ENCODE results near the gene SHOC1.
A peak's percentile ranks its signal among the peaks of the same experiment; 100 is the strongest.
"Not testable (repeated sequence)": the region's sequence is repeated elsewhere in the genome, so short reads cannot be mapped to it uniquely, and the experiment has no call there.

SHOC1 gene
- 0 reads per million in 2 donors for total RNA-seq

DNA sequence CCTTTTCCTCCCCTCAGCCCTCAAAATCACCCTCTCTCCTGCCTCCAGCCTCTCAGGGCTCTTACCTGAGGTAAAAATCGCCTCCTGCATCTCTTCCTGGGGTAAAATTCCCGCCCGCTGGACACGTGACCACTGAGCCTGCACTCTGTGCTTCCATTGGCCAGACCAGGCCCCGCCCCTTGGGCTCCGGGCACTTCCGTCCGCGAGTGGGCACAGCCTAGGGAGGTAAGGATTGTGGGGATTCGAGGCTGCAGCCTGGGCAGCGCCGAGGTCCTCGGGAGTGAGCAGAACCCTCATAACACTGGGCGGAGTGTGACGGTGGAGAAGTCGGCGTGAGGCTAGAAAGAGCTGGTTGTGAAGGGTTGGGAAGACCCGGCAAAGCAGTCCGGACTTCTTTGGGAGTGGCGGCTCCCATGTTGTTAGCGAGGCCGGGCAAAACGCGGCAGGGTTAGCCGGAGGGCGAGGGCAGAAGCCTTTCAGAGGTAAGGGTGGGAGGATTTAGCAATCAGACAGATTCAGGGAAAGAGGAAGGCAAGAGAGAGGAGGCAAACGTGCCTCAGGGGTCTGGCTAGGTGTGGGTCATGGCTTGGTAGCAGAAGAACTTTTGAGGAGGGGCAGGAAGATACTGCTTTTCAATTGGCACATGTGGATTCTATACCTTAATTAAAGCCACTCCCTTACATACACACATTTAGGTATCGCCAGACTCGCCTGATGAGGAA lies at the start of gene SHOC1:
Gene SHOC1, minus strand, starts transcription at position 103 of the 722 bp plus-strand sequence. CDS start 3,519 bp downstream, outside the sequence.
- DNase-seq = no peak

DNA sequence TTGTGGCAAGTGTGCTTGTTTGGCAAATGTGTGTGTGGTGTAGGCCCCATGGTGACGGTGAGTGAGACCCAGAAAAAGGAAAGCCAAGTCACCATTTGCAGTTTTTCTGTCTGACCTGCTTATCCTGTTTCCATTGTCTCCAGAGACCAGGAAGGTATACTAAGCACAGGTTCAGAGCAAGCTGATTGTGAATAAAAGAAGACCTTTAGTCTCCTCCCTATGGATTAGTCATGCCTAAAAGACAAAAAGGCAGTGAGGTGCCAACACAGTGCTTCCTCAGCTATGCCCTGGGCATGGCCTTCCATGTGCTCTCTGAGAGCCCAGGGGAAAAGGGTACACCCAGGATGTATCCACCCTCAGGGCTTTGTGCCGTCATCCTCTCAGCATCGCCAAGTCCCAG lies 49.2 kb upstream of the SHOC1 start:
- DNase-seq = no peak

DNA sequence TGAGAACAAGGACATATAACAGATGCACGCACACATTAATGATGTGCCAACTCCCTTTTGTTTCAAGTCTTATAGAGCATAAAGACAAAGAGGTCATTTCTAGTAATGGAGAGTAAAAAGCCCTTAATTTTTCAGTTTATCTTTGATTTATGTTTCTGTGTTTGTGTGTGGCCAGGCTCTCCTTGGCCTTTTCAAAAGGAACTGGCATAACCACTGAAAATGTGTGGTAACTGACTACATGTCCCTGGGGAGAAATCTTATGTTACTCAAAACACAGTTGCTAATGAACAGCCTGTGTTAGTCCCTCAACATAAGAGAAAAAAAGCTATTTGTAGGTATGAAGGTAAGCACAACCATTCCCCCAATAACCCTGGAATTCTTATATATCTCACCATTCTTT lies 47.6 kb upstream of the SHOC1 start:
- DNase-seq = no peak

DNA sequence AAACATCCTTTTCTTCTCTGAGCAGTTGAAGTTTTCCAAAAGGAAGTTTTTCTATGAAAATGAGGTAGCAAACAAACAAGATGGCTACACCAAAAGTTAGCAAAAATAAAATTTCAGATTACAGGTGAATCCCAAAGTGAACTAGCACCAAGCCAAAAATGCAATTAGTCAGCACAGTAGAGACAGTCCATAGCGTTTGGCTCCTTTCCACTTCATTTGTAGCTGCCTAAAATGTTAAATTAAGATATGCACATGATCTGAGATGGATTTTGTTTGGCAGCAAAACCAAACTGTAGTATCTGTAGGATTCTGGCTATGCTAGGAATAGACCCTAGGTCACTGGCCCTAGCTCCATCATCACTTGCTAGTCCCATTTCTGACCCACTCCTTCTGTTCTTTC lies 45.7 kb upstream of the SHOC1 start:
- DNase-seq = no peak

DNA sequence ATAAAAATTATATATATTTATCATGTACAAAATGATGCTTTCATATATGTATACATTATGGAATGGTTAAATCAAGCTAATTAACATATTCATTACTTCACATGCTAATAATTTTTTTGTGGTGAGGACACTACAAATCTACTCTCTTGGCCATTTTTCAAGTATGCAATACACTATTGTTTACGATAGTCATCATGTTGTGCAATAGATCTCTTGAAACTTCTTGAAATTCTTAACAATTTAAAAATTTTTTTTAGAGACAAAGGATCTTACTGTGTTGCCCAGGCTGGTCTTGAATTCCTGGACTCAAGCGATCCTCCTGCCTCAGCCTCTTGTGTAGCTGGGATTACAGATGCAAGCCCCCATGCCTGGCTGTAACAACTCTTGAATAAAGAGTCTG lies 45.2 kb upstream of the SHOC1 start:
- DNase-seq = no peak

DNA sequence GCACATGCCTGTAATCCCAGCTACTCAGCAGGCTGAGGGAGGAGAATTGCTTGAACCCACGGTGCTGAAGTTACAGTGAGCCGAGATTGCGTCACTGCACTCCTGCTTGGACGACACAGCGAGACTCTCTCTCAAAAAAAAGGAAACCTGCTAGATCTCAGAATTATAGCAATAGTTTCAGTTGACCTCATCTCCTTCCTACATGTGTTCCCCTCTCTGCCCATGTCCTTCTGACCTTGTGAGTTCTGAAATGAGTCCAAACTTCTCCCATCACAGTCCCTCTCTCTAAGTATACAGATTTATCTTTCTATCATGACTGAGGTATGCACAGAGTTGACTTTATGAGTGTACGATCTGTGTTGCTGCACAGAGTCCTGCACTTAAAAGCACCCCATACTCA lies 44.6 kb upstream of the SHOC1 start:
- peak in 1 of 5 experiments; percentile 22 for DNase-seq

DNA sequence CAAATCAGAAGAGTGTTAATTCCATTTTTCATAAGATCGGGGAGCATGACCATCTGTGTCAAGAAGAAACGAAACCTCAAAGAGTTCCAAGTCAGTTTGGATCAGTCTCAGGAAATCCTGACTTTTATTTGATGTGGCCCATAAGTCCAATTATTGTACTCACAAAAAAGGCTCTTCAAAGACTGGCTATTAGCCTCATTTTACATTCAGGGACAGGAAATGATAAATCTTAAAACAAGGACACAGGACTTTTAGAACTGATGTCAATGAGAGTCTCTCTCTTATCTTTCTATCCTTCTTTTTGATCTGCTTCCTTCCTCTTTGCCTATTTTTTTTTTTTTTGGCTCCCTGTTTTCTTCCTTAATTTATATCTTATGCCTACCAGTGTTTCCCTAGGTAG lies 43.7 kb upstream of the SHOC1 start:
- no peak for DNase-seq

DNA sequence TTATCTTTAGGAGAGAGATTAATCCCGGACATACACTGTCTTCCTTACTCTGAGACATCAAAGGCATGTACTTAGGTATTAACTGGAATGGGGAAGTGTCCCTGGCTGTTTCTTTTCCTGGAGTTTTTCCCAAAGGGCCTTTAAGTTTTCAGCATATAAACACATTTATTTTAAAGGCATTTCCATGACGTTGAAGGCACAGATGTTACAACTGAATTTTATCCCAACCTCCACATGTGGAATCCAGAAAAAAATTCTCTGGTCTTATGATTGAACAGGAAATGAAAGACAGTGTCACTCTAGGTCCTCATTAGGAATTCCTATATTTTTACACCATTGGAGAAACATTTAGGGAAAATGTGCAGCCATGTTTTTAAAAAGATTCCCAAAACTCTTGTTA lies 41.6 kb upstream of the SHOC1 start:
- DNase-seq = no peak

DNA sequence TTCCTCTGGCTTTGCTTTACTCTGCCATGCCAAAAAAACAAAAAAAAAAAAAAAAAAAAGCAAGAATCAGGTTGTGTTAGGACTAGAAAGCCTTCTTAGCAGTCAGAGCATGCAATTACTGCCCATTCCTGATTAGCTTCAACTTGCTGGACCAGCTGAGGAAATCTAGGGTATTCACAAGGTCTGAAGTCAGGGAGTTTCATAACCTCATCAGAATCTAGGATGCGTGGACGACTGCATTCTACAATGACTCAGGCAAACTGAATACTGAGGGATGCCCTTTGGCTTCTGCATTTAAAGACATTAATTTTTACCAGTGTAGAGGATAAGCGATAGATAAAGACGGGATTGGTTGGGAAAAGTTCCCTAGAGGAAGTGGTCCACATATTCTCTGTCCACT lies 39.2 kb upstream of the SHOC1 start:
- DNase-seq = no peak

DNA sequence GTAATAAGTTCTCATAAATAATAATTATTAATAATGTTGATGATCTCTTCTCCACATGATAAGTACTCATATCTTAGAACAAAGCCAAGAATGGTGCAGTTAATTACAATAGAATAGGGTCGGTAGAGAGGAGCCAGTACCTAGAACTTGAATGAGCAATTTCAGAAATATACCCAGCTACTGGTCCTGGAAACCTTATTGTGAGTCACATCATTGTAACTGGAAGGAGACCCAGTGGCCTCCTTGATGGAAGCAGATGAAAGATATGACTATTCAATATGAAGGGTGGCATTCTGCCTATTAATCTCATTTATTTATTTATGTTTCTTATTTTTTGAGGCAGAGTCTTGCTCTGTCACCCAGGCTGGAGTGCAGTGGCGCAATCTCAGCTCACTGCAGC lies 37.7 kb upstream of the SHOC1 start:
- no peak for DNase-seq

DNA sequence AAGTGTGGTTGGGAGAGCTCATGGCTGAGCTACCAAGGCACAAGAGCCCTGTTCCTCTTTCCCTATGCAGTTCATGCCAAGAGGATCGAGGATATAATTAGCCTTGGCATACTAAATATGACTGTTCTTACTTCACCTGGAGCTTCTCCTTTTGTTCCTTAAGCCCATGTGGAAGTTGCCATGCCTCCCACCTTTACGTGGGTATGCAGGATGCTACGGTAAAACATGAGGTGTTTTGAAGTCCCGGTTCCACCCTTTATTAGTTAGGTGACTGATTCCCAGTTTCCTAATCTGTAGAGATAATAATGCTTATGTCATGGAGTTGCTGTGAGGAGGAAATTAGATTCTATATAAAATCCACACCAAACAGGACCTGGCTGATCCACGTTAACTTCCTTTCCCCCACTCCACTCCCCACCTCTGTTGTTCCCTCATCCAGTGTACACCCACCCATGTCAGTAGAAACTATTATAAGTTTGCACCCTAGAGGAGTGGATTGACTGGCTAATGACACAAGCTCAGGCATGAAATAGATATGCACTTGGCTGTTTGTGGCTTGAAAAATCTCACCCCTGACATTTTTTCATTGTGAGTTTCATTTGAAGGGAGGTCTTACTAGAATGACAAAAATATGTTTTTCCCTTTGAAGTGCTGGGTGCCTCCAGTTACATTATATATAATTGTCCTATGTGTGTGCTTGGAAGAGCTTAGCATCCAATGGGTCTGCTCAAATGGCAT lies 36.8 kb upstream of the SHOC1 start:
- DNase-seq = no peak

DNA sequence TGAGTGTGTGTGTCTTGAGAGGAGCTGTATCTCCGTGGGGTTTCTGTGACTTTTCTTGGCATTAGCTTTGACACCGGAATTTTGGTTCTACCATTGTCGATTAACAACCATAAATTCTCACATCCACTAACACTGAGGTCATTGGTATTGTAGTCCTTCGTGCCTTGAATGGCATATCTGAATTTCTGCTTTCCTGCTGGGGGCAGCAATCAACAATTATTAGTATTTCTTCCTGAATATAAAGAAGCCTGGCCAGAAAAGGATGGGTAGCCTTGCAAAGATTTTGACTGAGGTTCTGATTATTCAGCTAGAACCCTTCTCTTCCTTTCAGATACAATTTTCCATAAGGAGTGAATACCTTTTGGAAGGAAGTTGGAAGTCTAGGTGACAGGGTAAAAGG lies 33.5 kb upstream of the SHOC1 start:
- peak in 1 of 5 experiments; percentile 7 for DNase-seq

DNA sequence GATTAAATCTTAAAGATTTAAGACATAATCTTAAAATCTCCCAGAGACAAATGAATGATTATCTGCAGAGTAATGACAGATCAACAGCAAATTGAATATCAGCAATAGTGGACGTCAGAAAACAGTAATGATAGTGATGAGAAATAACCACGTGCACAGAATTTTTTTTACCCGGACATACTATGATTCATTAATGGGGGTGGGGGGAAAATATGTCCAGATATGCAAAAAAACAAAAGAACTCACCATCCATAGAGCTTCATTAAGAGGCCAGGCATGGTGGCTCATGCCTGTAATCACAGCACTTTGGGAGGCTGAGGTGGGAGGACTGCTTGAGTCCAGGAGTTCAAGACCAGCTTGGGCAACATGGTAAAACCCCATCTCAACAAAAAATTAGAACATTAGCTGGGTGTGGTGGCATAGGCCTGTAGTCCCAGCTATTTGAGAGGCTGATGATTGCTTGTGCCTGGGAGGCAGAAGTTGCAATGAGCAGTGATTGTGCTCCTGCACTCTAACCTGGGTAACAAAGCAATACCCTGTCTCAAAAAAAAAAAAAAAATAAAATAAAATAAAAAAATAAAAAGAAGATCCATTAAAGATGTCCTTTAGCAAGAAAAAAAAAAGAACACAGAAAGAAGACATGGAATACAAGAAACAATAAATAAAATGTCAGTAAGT lies 30.9 kb upstream of the SHOC1 start:
- no peak for DNase-seq

DNA sequence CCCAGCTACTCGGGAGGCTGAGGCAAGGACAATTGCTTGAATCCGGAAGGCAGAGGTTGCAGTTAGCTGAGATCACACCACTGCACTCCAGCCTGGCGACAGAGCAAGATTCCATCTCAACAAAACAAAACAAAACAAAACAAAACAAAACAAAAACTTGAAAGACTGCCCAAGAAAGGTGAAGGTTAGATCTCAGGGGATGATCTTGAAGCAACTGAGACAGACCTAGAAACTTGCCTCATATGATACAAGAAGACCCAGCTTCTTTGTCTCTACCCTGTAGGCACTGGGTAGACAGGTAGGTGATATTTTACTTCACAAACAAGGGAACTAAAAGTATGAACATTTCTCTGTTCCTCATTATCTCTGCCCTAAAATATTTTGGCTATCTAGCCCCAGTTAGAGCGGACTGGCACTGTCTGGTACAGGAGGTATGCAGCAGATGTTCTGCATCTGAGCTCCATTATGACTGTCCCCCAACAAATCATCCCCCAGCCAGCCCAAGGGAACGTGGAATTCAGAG lies 26.3 kb upstream of the SHOC1 start:
- DNase-seq = no peak

DNA sequence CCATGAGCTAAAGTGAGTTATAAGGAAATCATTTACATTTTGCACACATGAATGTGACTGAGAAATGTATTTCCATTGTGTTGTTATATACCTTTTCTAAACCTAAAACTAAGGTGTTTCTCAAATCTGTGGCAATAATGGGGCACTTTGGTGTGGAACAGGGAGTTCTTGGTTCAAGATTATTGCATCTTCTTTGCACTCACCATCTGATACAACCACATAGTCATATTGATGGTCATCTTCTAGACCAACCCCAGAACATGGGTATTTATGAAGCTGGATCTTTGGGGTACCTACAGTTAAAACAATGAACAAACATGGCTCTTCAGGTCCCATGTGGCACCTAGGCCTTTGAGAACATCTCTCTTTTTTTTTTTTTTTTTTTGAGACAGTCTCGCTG lies 24.6 kb upstream of the SHOC1 start:
- no peak for DNase-seq

DNA sequence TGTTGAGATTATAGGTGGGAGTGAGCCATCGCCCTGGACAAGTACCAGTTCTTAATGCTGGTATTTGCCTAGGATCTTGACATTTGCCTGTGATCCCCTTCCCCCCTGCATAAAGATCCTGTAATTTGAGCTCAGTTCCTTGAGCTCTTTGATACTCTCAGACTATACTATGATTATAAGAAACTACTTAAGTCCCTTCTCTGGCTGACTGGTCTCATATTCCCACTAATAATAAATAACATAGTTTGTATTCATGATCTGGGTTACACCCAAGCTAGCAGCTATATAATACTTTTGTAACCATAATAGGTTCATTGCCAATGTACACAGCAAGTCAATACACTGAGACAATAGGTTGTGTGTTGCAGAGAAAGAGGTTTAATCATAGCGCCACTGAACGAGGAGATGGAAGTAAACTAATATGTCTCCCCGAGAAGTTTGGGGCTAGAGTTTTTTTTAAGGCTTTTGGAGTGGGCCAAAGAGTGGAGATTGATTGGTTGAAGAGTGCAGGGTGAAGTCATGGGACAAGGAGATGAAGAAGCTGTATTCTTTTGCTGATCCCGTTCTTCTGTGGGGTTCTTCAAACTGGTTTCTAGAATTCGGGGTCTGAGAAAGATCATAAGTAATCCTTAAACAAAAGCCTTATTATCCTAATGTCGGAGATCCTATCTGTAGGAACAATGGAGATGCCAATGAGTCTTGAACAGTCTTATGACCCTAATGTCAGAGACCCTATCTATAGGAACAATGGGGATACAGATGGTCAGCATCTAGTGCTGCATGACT lies 20.7 kb upstream of the SHOC1 start:
- DNase-seq = no peak

DNA sequence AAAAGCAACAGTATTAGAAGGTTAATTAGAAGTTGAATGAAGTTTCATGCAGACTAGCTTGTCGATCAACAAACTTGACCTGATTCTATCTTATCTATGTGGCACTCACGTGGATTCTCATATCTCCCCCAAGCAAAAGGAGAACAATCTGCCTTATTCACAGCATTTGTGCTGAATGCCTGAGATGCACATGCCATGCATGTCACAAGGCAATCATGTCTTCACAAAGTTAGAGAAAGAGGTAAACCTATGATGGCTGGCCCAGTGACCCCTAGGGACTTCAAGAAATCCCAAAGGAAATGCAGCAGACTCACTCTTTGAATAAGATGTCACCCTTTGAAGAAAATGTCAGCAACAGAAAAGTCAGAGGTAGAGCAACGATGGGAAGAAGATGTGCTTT lies 17.6 kb upstream of the SHOC1 start:
- no peak for DNase-seq

DNA sequence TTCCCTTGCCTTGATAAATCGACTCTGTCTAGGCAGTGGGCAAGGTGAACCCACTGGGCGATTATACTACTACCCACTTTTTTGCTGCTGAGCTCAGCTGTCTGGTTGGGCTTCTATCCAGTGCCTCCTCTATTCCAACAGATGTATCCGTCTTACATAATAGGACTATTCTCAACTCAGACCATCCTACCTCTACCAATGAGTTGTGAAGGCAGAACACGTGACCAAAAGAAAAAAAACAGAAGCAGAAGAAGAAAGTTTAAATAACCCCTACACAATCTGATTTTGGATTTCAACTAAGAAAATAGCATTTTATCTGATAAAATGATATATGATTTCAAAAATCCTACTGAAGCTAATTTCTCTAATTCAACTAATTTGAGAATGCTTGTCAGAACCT lies 16.2 kb upstream of the SHOC1 start:
- DNase-seq = no peak

DNA sequence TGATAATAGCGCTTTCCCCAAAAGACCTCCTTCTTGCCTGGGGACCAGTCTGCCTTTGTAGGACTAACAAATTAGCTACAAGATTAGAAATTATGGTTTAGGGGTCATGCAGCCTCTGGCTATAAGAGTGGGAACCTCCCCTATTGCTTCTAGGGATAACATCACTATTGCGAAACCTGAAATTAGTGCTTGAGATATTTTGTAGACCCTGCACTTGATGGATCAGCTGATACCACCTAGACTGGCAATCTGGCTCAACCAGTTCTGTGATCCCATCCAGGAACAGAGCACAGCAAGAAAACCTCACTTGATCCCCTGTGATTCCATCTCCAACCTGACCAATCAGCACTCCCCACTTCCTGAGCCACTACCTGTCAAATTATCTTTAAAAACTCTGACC lies 15.7 kb upstream of the SHOC1 start:
- DNase-seq = not testable (repeated sequence)

DNA sequence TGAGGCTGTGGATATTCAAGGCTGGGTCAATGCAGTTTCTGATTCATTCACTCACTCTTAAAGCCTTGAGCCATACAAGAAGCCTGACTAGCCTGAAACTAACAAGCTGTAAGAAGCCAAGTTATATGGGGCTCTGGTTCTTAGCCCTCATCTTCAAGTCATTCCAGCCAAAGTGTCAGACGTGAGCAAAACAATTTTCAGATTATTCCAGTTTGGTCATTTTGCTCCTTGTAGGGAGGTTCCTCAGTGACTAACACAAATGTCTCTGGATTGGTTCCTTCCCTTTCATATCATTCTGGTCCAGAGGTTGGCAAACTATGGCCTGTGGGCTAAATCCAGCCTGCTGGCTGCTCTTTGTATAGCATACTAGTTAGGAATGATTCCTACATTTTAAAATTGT lies 12.5 kb upstream of the SHOC1 start:
- DNase-seq = no peak

DNA sequence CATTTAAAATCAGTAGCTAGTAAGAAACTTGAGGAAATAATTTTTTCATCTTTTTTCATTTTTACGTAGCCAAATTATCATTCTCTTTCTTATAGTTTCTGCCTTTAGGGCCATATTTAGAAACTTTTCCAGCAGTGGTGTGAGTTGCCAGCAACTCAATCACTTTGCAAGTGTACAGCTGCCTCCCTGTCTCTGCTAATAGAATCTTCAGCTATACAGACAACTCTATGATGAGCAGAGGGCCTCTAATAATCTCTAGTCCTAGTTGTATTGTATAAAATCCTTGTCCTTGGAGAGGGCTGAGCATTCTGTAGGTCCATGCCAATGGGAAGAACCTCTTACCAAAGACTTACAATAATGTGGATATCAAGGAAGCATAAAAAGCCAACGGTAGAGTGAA lies 11.5 kb upstream of the SHOC1 start:
- DNase-seq = no peak

DNA sequence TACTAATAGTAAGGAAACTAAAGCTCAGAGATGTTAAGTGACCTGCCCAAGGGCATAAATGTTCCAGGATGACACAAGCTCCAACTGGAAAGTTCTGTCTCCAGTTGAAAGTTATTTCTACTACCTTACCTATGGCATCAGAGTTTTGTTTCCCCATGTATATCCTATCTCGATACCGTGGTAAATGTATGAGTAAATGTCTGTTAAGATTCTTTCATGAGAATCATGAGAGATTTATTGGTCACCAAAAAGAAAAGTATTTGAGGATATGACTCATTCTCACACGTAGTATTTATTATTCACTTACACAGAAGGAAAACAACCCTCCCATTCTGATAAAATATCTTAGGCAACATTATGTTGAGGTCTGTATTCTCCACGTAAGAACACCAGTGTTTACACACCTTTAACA lies 11.1 kb upstream of the SHOC1 start:
- DNase-seq = no peak

DNA sequence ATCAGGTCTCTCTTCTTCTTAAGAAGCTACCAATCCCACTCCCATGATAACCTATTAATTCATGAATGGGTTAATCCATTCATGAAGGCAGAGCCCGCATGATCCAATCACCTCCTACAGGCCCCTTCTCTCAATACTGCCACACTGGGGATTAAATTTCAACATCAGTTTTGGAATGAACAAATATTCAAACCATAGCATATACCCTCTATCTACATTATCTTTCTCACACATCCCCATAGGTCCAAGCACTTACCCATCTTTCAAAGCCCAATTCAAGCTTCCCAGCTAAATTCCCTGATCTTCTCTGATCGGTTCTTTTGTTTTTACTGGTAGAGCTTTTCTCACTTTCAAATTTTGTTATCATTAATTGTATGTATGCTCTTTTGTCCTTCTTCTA lies 10.5 kb upstream of the SHOC1 start:
- DNase-seq = no peak
